A549 treated with GW870086 at 1 μM for 4 hours (cell line): ENCODE results near the gene ZNF365. TPM values are rescaled to one million over a fixed set of nuclear protein-coding genes. Genes with fewer than 3 reads are reported as not detected.

Source experiments
- total RNA-seq: library from RNA; stranded (reverse); fragments of 200-300 nt; extraction: Qiagen RNA extraction; gene quantifications from 5 replicates; pipeline ENCODE4 v1.2.3, GENCODE V29; 2022; ENCODE audit warnings: low read depth

Gene ZNF365
- 0.82 to 1.5 TPM (median 1.2 TPM) in 5 replicates for total RNA-seq

GRCh38 chr10:62373995-62374861 is at the start of gene ZNF365:
Gene ZNF365, plus strand, starts transcription at chr10:62374369. Its CDS starts 1,825 bp downstream, at chr10:62376194.

Other genes with a start within 250 kb of the ZNF365 start
- 0.91 to 1.1 TPM (median 0.96 TPM) in 5 replicates for gene RTKN2, start 105.5 kb upstream of the ZNF365 start, total RNA-seq